ENCODE results near the gene FRMD4A.
"Not testable (repeated sequence)": the region's sequence is repeated elsewhere in the genome, so short reads cannot be mapped to it uniquely, and the experiment has no call there.

The FRMD4A gene

GRCh38 chr10:14086596-14086995 lies 244.1 kb downstream of the FRMD4A start:
- no peak for DNase-seq

DNA sequence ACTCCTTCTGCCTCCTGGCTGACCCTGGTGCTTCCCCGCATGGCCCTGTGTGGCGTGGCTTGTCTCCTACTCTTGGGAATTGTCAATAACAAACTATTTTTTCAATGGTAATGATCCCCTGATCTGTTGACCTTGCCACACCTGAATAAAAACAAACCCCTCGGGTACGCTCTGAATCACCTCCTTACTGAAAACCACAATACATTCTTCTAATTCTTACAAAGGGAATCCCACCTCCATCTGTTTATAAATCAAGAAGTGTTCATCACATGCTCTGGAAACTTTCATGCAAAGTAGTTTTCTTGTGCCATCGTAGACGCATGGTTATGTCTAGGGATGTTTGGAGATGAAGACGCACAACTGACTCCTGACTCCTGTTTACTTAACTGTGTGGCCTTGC lies 245.8 kb downstream of the FRMD4A start:
- DNase-seq, result no peak

- DNase-seq, result no peak
These were observed 249.9 kb downstream of the FRMD4A start for GRCh38 chr10:14080795-14081194.

DNA sequence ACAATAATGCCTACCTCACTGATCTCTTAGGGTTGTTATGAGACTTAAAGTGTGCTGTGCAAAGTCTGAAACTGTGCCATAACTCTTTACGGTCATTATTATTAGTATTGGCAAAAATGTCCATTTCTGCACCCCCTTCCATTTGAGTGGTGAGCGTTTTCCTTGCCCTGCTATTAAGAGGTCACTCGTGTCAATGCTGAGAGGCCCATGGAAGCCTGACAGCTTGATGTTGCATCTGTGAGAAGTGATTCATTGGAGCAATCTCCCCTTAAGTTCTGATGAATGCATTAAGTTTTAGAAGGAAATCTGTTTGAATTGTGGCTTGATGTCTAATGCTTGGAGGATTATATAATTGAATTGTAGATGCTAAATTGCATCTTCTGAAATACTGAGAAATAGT lies 253.3 kb downstream of the FRMD4A start:
- no peak for DNase-seq

DNA sequence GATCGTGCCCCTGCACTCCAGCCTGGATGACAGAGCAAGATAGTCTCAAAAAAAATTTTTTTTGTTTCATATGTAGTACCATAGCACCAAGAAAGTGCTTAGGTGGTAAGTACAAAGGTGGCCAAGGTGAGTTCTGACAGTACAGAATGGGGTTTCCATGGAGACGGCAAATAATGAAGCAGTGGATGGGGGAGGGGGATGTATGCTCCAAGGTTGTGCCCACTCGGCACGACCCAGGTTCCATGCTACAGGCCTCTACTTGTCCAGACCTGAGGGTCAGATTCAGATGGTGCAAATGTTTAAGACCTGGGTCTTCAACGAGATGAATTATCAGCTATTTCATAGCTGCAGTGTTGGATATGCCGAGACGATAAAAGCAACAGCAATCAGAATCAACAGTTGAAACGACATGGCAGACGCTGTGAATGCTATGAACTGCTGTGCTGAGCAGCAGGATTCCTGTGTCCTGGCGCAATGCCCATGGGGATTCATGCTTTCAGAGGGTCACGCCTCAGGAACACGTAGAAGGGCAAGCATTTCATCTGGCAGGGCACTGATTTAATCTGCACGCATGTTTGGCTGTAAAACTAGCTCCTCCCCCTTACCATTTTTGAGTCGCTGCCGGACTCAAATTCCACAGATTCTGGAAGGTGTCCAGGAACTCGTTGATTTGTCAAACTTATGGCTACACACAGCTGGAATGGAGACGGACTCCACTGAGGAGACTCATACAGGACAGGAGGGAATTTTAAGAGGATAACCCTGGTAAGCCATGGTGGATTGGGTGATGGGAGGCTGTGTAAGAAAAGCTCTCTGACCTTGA lies 256.5 kb downstream of the FRMD4A start:
- DNase-seq, result peak; percentile 79

DNA sequence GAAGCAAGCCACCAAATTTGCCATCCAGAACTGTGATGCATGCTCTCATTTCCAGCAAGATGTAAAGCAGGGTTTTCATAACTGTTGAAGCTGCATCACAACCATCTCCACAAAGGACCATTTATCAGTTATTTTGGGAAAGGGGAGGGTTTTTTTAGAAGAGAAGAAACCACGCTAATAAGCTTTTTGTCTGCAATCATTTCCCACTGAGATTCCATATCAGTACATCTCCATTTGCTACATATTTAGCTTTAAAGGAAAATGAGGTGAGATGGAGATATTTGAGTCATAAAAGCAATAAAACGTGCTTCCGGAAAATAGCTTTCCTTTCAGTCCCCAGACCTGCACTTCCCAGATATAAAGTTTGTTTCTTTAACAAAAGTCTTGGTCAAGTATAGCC lies 258.2 kb downstream of the FRMD4A start:
- DNase-seq, result no peak

DNA sequence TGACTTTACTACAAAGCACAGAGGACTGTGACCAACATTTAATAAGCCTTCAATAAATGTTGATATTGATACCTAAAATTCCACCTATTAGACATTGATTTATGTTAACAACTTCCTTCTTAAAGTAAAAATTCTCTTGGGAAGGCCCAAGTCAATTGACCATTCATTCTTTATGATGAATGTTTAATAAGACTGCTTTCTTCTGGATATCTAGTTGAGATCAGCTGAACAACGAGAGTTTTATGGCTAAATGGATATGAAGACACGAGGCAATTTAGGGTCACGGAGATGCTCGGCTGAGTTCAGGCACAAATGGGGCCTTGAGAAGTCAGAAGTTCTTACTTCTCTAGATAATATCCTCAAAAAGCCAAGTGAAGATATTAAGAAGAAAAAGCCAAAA lies 258.8 kb downstream of the FRMD4A start:
- DNase-seq, result no peak

GRCh38 chr10:14068601-14069250 lies 262.0 kb downstream of the FRMD4A start:
- DNase-seq, result no peak

DNA sequence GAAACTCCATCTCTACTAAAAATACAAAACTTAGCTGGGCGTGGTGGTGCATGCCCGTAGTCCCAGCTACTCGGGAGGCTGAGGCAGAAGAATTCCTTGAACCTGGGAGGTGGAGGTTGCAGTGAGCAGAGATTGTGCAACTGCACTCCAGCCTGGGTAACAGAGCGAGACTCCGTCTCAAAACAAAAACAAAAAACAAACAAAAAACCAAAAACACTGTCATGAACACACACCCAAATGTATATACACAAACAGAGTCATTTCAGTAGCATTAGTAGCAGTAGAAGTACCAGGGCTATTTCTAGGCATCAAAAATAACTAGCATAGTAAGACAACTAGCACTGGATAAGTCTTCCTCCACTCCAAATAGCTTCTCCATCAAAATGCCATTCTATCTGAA lies 263.1 kb downstream of the FRMD4A start:
- not testable (repeated sequence) for DNase-seq

- DNase-seq, result no peak
These were observed 264.6 kb downstream of the FRMD4A start for GRCh38 chr10:14066106-14066505.

DNA sequence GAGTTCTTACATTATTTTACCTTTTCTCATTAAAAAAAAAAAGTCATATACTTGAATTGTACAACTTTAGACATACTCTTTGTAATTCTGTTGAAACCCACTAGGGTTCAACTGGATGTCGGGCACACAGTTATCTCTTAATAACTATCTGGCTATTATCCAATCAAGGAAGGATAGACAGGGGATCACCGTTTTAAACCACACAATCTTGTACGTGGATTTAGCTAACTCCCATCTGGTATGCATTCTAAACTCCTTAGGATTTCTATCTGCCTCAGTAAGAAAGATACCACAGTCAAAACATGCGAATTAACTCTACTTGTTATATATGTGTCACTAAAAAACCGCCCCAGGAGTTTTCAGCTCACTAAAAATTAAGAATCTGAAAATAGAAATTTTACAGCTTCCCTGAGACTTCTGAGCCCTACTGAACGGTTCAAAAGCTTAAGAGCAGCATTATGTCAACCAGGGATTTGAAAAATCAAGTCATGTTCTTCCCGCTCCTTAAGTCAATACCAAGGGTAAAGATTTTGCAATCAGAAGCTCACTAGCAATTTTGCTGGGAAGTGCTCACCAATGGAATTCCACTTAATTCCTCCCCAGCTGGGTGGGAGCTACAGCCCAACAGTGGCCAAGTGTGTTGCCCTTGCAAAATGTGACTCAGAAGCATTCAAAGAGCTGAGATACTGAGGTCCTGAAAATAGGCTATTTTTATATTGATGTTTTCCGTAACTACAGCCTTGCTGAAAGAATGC lies 267.0 kb downstream of the FRMD4A start:
- DNase-seq, result no peak

DNA sequence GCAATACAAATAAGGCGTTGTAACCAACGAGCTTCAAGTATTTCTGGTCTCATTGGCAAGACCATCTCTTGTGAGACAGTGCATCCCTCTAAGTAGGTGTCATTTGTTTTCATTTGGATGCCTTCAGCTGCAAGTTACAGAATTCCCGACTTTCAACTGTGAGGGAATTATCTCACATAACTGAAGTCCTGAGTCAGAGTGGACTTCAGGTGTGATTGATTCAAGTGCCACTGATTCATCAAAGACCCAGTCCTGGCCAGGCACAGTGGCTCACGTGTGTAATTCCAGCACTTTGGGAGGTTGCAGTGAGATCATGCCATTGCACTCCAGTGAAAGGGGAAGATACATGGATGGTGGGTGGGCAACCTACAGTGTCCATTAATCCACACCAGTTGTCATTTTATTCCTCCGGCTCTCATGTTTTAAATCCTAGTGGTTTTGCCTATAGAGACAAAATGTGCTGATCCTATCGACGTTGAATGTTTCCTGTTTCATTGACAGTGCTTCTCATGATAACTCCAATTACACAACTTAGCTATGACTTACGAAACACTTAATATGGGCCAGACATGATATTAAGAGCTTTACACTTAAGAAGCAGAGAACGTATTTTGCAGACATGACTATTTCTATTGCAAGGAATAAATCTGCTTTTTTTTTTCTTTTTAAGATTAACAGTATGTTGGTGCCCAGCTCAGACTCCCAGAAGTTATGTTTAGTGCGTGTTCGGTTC lies 268.0 kb downstream of the FRMD4A start:
- no peak for DNase-seq

- DNase-seq, result no peak
These were observed 270.2 kb downstream of the FRMD4A start for GRCh38 chr10:14060320-14061070.

DNA sequence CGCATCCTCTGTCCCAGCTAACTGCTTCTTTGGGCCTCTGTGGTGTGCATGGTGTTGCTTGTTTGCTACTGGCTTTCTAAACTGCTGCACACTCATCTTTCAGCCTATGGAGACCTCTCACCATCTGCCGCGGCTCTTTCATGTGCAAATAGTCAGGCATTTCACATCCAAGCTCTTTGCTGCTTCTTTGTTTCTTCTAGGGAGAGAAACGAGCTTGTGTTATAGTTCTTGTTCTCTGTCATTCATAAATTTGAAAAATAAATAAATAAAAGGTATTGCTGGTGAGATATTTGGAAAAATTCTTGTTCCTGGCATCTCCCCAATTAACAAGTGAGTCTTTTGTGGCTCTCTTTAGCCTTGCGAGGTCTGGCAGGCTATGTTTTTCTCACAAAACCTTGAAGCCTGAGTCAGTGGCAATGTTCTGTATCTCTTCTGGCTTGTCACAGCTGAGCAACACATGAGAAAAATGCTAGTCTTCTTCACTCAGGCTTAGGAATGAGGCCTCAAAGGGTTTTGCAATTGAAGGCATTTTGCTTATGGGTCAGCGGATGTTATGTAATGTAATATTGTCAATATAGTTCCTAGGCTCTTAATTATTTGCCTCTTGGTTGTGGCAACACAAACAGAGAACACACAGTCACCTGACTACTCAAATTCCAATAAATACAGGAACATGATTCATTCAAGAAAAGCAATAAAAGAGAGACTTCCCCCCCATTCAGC lies 274.0 kb downstream of the FRMD4A start:
- DNase-seq, result no peak

DNA sequence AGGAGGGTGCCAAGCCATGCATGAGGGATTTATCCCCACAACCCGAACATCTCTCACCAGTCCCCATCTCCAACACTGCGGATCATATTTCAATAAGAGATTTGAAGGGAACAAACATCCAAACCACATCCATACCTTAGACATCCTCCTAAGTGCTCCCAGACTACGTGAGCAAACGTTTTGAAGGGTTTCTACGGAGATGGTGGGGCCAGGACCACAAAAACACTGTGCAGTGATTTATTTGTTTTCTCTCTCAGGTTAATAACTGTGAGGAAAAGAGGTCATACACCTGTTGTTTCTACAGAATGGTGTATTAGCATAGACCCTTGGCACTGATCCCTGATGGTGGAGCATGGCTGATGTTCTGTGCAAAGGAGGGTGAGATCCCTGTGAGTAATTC lies 277.8 kb downstream of the FRMD4A start:
- DNase-seq, result no peak

- DNase-seq, result no peak
These were observed 280.1 kb downstream of the FRMD4A start for GRCh38 chr10:14050598-14050997.

DNA sequence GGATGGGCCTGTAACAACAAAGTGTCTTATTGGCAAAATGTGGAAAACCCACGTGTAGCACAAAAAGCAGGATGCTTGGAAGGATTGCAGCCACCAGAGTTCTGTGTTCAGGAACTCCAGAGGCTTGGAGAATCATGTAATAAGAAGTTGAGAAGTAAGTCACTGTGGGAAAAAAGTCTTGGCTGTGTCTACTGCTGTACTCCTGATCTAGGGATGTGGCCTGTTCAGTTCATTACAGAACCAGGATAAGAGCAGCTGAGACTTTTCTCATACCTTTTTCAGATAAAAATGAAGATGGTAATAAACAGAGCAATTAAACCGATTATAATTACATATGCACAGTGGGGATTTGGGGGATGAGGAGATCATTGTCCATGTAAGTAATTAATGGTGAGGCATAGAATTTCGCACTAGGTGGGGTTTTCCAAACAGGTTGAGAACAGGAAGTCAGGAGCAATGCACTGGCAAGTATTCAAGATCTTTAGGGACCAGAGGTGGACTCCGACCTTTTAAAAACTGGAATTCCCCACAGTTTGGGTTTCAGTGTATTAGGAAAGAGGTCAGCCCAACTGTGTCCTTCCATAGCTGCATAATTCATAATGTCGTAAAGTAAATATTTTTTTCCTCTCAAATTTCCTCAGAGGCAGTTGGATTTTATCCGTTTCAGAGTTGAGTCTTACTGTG lies 281.7 kb downstream of the FRMD4A start:
- no peak for DNase-seq

DNA sequence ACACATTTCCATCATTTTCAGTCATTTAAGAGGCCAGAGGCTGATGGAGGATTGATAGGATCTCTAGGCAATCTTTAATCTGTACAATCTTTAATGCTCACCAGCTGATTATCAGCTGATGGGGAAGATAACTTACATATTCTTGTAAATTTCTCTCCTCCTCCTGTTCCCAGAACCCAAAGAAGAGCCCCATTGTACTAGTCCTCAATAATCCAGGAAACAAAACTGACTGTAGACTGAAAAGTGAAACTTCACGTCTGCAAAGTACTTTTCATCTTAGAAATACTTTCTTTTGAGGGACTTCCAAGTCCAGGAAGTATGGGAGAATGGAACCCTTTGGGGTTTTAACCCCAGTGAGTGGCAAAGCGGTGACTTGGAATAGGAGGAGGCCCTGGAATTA lies 283.3 kb downstream of the FRMD4A start:
- DNase-seq, result no peak

- not testable (repeated sequence) for DNase-seq
These were observed 288.7 kb downstream of the FRMD4A start for GRCh38 chr10:14042051-14042450.

DNA sequence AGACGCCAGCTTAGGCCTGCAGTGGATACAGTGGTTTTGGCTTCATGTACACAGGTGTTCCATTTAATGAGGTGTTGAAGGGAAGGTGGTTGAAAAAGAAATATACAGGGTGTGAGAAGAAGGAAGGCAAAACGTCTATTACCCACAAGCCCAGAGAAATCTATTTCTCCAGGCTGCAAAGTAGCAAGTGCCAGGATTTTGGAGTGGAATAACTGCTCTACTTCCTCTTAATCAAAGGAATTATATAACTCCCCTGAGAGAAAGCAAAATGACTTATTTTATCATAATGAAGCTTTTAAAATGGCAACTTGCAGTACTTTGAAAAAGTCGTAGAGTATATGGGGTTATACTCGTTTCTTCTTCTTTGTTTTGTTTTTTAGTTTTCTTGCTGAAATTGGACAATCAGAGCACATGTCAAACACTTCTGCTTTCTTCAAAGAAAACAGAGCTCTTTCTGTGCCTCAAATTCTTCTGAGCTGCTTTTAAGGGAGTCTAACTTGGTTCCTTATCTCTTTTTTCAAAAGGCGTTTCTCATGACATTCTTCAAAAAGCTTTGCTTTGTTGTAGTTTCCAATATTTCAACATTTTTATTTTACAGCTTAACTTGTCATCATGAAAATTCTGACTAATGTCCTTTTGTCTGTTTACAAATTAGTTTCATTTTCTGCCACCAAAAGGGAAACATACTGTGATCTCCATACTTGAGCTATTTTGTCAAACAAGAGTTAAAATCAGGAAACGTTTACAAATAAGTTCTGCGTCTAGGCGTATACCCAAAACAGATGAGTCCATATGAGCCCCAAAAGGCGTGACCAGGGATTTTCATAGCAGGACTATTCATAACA lies 289.7 kb downstream of the FRMD4A start:
- DNase-seq, result no peak

Data from DMS 273 treated with DMSO at 0.1 percent for 48 hours (cell line).